Natural killer cell treated with Interleukin-12 subunit alpha and Interleukin-12 subunit beta and Interleukin-15 and Interleukin-18, amount 100 ng/mL, for 72 hours (primary cell): ENCODE results near the gene NCOA1. TPM values are rescaled to one million over a fixed set of nuclear protein-coding genes. Genes with fewer than 3 reads are reported as not detected.
"Not testable (repeated sequence)": the region's sequence is repeated elsewhere in the genome, so short reads cannot be mapped to it uniquely, and the experiment has no call there.

ENCODE experiments used
- ATAC-seq, 2 donors: fragments of 150-1000 bp; cut with Tn5 transposase in 1 of 2; sonication (Bioruptor Pico), chemical (Tn5 transposase) in 1 of 2; 2 replicates each; pipeline ENCODE4 v1.10.0; 2021
- DNase-seq: peaks from one replicate; pipeline ENCODE4 v3.0.0; 2022; ENCODE audit warnings: low spot score
- H3K27ac Mint-ChIP-seq, 2 donors: 1 replicate in 1 of 2; 2 replicates in 1 of 2; pipeline ENCODE4 v1.8.0; 2022; ENCODE audit warnings: mixed read lengths in 2 of 2, mild to moderate bottlenecking in 1 of 2, moderate library complexity in 1 of 2
- H3K27me3 Mint-ChIP-seq, 2 donors: 1 replicate in 1 of 2; 2 replicates in 1 of 2; pipeline ENCODE4 v1.8.0; 2022; ENCODE audit warnings: mixed read lengths in 2 of 2
- H3K36me3 Mint-ChIP-seq: one replicate; pipeline ENCODE4 v1.8.0; 2022; ENCODE audit warnings: mixed read lengths
- H3K4me1 Mint-ChIP-seq, 2 donors: 1 replicate in 1 of 2; 2 replicates in 1 of 2; pipeline ENCODE4 v1.8.0; 2022; ENCODE audit warnings: low read depth in 2 of 2, mixed read lengths in 2 of 2, mild to moderate bottlenecking in 1 of 2
- H3K4me3 Mint-ChIP-seq: one replicate; pipeline ENCODE4 v1.8.0; 2022; ENCODE audit warnings: mixed read lengths
- H3K9me3 Mint-ChIP-seq: 2 replicates; pipeline ENCODE4 v1.8.0; 2022; ENCODE audit warnings: mixed read lengths
- total RNA-seq, 2 donors: library from RNA; stranded (reverse); gene quantifications; one replicate each; pipeline ENCODE4 v1.2.3, GENCODE V29; 2022

The NCOA1 gene
- total RNA-seq, 2 donors from 2014 or later = 84.1 to 139 TPM

- Mint-ChIP-seq H3K36me3 (no peaks in the 10 kb centered on the region), H3K27me3 (no peaks in the 10 kb centered on the region), H3K4me1 (peaks cover 8 to 12% of the 10 kb centered on the region in 2 donors), H3K27ac (no peak overlapping the region), H3K4me3 (no peak overlapping the region), H3K9me3 (no peaks in the 10 kb centered on the region)
- DNase-seq (no peak), ATAC-seq (no peak)
Measured at GRCh38 chr2:24463271-24463670, 27.8 kb upstream of the NCOA1 start.

- Mint-ChIP-seq H3K27ac (no peak overlapping the region), H3K9me3 (no peaks in the 10 kb centered on the region), H3K27me3 (no peaks in the 10 kb centered on the region), H3K4me1 (peaks cover under 1 to 3% of the 10 kb centered on the region in 2 donors), H3K36me3 (no peaks in the 10 kb centered on the region), H3K4me3 (no peak overlapping the region)
- ATAC-seq (no peak), DNase-seq (no peak)
Measured at GRCh38 chr2:24466871-24467870, 23.9 kb upstream of the NCOA1 start.

- H3K27ac Mint-ChIP-seq, ATAC-seq, DNase-seq, H3K36me3 Mint-ChIP-seq, H3K4me3 Mint-ChIP-seq, H3K27me3 Mint-ChIP-seq, H3K9me3 Mint-ChIP-seq, H3K4me1 Mint-ChIP-seq: not testable (repeated sequence)
Measured at GRCh38 chr2:24468453-24468852, 22.6 kb upstream of the NCOA1 start.

DNA sequence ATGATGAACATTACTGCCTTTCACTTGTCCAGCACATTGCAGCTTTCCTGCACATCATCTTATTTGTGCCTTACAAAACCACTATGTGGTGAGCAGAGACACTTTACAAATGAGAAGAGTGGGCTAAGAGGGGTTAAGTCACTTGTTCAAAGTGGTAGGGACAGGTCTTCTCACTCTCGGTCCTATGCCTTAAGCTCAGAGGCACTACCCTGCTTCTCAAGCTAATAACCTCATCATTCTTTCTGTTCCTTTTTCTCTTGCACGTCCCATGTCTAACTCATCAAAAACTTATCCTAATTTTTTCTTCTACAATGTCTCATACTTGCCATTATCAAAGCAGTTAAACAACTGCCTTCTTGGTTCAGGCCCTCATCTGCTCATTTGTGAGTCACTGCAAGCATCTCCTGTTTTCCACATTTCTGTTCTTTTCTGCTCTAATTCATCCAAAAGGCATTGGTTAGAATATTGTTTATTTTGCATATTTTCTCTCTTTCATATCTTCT lies 21.9 kb upstream of the NCOA1 start:
- Mint-ChIP-seq H3K36me3 (no peaks in the 10 kb centered on the region), H3K9me3 (no peaks in the 10 kb centered on the region), H3K4me1 (no peaks in the 10 kb centered on the region), H3K4me3 (no peak overlapping the region), H3K27me3 (no peaks in the 10 kb centered on the region), H3K27ac (no peak overlapping the region)
- DNase-seq (no peak), ATAC-seq (no peak)

- H3K4me1 Mint-ChIP-seq = no peaks in the 10 kb centered on the region
- no peaks in the 10 kb centered on the region for H3K9me3 Mint-ChIP-seq
- ATAC-seq = no peak
- DNase-seq = no peak
- H3K4me3 Mint-ChIP-seq = no peak overlapping the region
- no peaks in the 10 kb centered on the region for H3K36me3 Mint-ChIP-seq
- no peaks in the 10 kb centered on the region for H3K27me3 Mint-ChIP-seq
- H3K27ac Mint-ChIP-seq = no peak overlapping the region
Measured at GRCh38 chr2:24471662-24472061, 19.4 kb upstream of the NCOA1 start.

DNA sequence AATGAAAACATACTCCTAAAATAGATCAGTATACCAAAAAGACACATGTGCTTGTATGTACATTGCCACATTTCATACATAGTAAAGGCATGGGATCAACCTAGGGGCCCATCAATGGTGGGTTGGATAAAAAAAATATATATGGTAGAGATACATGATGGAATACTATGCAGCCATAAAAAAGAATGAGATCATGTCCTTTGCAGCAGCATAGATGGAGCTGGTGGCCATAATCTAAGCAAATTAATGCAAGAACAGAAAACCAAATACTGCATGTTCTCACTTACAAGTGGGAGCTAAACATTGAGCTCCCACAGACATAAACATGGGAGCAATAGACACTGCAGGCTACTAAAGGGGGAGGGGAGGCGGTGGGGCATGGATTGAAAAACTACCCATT lies 18.6 kb upstream of the NCOA1 start:
- no peak overlapping the region for H3K4me3 Mint-ChIP-seq
- DNase-seq = no peak
- no peak overlapping the region for H3K27ac Mint-ChIP-seq
- no peaks in the 10 kb centered on the region for H3K27me3 Mint-ChIP-seq
- H3K4me1 Mint-ChIP-seq = peaks cover 0 to 4% of the 10 kb centered on the region in 2 donors
- ATAC-seq = no peak
- H3K36me3 Mint-ChIP-seq = no peaks in the 10 kb centered on the region
- H3K9me3 Mint-ChIP-seq = no peaks in the 10 kb centered on the region

- H3K4me3 Mint-ChIP-seq = no peak overlapping the region
Measured at GRCh38 chr2:24473626-24474025, 17.4 kb upstream of the NCOA1 start.

GRCh38 chr2:24474053-24474452 lies 17.0 kb upstream of the NCOA1 start:
- H3K36me3 Mint-ChIP-seq = no peaks in the 10 kb centered on the region
- H3K4me3 Mint-ChIP-seq = no peak overlapping the region
- no peak for DNase-seq
- no peak overlapping the region for H3K27ac Mint-ChIP-seq
- H3K27me3 Mint-ChIP-seq = no peaks in the 10 kb centered on the region
- no peaks in the 10 kb centered on the region for H3K9me3 Mint-ChIP-seq
- H3K4me1 Mint-ChIP-seq = peaks cover 0 to 4% of the 10 kb centered on the region in 2 donors
- no peak for ATAC-seq

More at GRCh38 chr2:24473626-24474025, 17.4 kb upstream of the NCOA1 start:
- Mint-ChIP-seq H3K27me3 (no peaks in the 10 kb centered on the region), H3K36me3 (no peaks in the 10 kb centered on the region), H3K9me3 (no peaks in the 10 kb centered on the region), H3K4me1 (peaks cover 0 to 4% of the 10 kb centered on the region in 2 donors), H3K27ac (peak overlapping the region in 1 of 2 donors; percentile 58)
- ATAC-seq = no peak
- no peak for DNase-seq

- DNase-seq = no peak
- H3K4me3 Mint-ChIP-seq = no peak overlapping the region
- no peaks in the 10 kb centered on the region for H3K36me3 Mint-ChIP-seq
- no peak overlapping the region for H3K27ac Mint-ChIP-seq
- no peak for ATAC-seq
- no peaks in the 10 kb centered on the region for H3K27me3 Mint-ChIP-seq
- H3K4me1 Mint-ChIP-seq = peaks cover 0 to 6% of the 10 kb centered on the region in 2 donors
- no peaks in the 10 kb centered on the region for H3K9me3 Mint-ChIP-seq
Measured at GRCh38 chr2:24477229-24477628, 13.8 kb upstream of the NCOA1 start.

DNA sequence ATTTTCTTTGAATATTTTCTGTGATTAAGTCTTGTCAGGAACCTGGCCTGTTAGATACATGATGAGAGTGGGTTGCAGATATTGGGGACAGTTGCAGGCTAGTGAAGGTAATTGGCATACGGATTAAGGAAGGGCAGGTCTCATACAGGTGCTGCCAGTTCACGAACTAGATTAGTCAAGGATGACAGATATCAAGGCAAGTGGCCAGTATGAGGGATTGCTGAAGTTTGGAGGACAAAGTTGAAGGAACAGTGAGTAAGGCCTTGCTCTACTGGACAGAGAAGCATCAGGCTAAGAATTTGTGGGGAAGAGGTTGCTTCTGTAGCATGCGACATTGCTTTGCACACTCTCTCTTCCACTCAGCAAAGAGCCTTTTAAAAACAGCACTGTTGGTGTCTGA lies 12.8 kb upstream of the NCOA1 start:
- Mint-ChIP-seq H3K4me1 (peaks cover 0 to 9% of the 10 kb centered on the region in 2 donors), H3K27ac (no peak overlapping the region), H3K4me3 (no peak overlapping the region), H3K27me3 (no peaks in the 10 kb centered on the region), H3K9me3 (no peaks in the 10 kb centered on the region), H3K36me3 (no peaks in the 10 kb centered on the region)
- ATAC-seq = no peak
- no peak for DNase-seq

GRCh38 chr2:24480245-24480644 lies 10.8 kb upstream of the NCOA1 start:
- Mint-ChIP-seq H3K4me1 (peaks cover 0 to 9% of the 10 kb centered on the region in 2 donors), H3K4me3 (no peak overlapping the region), H3K27me3 (no peaks in the 10 kb centered on the region), H3K27ac (no peak overlapping the region), H3K36me3 (no peaks in the 10 kb centered on the region), H3K9me3 (no peaks in the 10 kb centered on the region)
- no peak for DNase-seq
- no peak for ATAC-seq

DNA sequence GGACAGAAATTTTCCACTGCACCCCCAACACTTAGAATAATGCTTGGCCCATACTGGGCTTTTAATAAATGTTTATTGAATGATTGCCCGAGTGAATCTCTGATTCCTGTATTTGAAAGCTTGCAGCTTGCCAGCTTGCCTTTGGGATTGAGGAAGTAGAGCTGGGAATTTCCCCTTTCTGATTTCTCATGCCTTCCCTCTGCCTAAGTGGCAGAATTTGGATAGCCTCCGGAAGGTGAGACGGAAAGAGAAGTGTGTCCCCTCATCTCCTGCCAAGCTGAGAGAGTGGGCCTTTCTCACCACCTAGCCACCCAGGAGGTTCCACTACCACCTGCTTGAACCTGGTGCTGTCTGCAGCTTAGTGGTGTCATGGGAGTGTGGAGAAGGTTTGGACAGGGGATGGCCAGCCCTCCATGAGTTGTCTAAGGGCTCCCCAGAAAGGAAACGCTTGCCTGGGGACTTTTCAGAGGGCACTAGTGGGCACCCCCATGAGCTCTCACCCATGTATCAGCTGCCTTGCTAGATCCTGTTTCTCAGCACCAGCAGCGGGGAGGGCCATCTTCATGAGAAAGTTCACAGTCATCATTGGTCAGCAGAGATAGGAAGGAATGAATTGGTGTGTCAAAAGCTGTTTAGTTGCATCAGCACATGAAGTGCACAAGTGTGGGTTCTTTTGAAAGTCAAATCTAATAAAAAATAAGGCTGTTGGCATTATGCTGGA lies 8.6 kb upstream of the NCOA1 start:
- Mint-ChIP-seq H3K4me3 (no peak overlapping the region), H3K9me3 (no peaks in the 10 kb centered on the region), H3K27ac (peak overlapping the region in 1 of 2 donors; percentile 35), H3K27me3 (no peaks in the 10 kb centered on the region), H3K36me3 (no peaks in the 10 kb centered on the region), H3K4me1 (peaks cover 0 to 5% of the 10 kb centered on the region in 2 donors)
- DNase-seq = no peak
- peak in 1 of 2 donors; percentile 31 for ATAC-seq

DNA sequence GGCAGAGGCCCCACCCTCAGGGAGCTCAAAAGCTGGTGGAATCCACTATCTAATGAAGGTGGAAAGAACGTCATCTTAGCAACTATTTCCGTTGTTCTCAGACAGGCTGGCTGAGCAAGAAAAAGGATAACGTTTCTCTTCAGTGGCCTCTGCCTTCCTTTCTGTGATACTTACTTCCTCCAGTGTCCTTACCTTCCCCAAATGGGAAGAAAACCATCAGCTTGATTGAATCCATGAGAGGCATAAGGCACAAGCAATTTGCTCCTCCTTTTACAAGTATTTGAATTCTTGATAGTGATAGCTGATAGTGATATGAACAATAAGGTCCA lies 8.1 kb upstream of the NCOA1 start:
- ATAC-seq (no peak), DNase-seq (no peak)
- H3K4me1 Mint-ChIP-seq = peaks cover 0 to 5% of the 10 kb centered on the region in 2 donors
- H3K4me3 Mint-ChIP-seq = no peak overlapping the region
- H3K27me3 Mint-ChIP-seq = no peaks in the 10 kb centered on the region
- peak overlapping the region in 1 of 2 donors; percentile 35 for H3K27ac Mint-ChIP-seq
- no peaks in the 10 kb centered on the region for H3K9me3 Mint-ChIP-seq
- H3K36me3 Mint-ChIP-seq = no peaks in the 10 kb centered on the region

DNA sequence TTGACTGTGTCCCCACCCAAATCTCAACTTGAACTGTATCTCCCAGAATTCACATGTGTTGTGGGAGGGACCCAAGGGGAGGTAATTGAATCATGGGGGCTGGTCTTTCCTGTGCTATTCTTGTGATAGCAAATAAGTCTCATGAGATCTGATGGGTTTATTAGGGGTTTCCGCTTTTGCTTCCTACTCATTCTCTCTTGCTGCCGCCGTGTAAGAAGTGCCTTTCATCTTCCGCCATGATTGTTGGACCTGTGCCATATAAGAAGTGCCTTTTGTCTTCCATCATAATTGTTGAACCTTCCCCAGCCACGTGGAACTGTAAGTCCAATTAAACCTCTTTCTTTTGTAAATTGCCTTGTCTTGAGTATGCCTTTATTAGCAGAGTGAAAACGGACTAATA lies 6.4 kb upstream of the NCOA1 start:
- H3K9me3 Mint-ChIP-seq, H3K4me3 Mint-ChIP-seq, DNase-seq, H3K36me3 Mint-ChIP-seq, H3K27me3 Mint-ChIP-seq, H3K27ac Mint-ChIP-seq, ATAC-seq: not testable (repeated sequence)
- H3K4me1 Mint-ChIP-seq = peaks cover 13 to 15% of the 10 kb centered on the region in 2 donors
